H1 (cell line): ENCODE data around the gene AK8. TPM values are rescaled to one million over a fixed set of nuclear protein-coding genes. Genes with fewer than 3 reads are reported as not detected.

Source experiments
- ASH2L ChIP-seq: fragments of 200-600, 300-600 bp; sonication (generic); IDR thresholded peaks from one replicate; pipeline ENCODE4 v1.7.1; 2017; ENCODE audit warnings: low read length
- EP300 ChIP-seq, 2 experiments: IDR thresholded peaks; 1 replicate in 1 of 2; 2 replicates in 1 of 2; pipeline ENCODE4 v1.6.1; 2011 to 2012; ENCODE audit warnings: low read depth in 2 of 2, low read length in 2 of 2, mild to moderate bottlenecking in 2 of 2, borderline replicate concordance in 1 of 2, inconsistent platforms in 1 of 2, moderate library complexity in 1 of 2
- GABPA ChIP-seq: IDR thresholded peaks from 2 replicates; pipeline ENCODE4 v1.6.1; 2011; ENCODE audit warnings: mild to moderate bottlenecking, low read length, moderate library complexity, borderline replicate concordance; ENCODE audit not compliant: insufficient read depth
- HDAC6 ChIP-seq: IDR thresholded peaks from one replicate; pipeline ENCODE4 v1.7.1; 2012; ENCODE audit warnings: low read depth, mild to moderate bottlenecking, inconsistent platforms, low read length, moderate library complexity
- JUN ChIP-seq: IDR thresholded peaks from 2 replicates; pipeline ENCODE4 v1.6.1; 2011; ENCODE audit warnings: low read depth, mild to moderate bottlenecking, improper control_type of control experiment, low read length
- KDM4A ChIP-seq: IDR thresholded peaks from one replicate; pipeline ENCODE4 v1.7.1; 2012; ENCODE audit warnings: low read depth, mild to moderate bottlenecking, moderate library complexity, low read length, inconsistent platforms; ENCODE audit not compliant: severe bottlenecking
- PHF8 ChIP-seq: fragments of 200-600 bp; sonication (generic); conservative IDR thresholded peaks from 2 replicates; pipeline ENCODE4 v1.7.1; 2012; ENCODE audit warnings: low read depth, mild to moderate bottlenecking, inconsistent platforms, low read length, moderate library complexity
- POLR2A ChIP-seq, 2 experiments: IDR thresholded peaks; 1 replicate in 1 of 2; 2 replicates in 1 of 2; pipeline ENCODE4 v1.6.1; 2011; ENCODE audit warnings: low read depth in 2 of 2, low read length in 2 of 2, mild to moderate bottlenecking in 2 of 2; ENCODE audit errors: control extremely low read depth in 1 of 2
- RBBP5 ChIP-seq: IDR thresholded peaks from 2 replicates; pipeline ENCODE4 v1.7.1; 2012; ENCODE audit warnings: low read depth, mild to moderate bottlenecking, inconsistent platforms, low read length, moderate library complexity, borderline replicate concordance
- SIX5 ChIP-seq: IDR thresholded peaks from 2 replicates; pipeline ENCODE4 v1.6.1; 2011; ENCODE audit warnings: mild to moderate bottlenecking, low read depth, low read length
- SP1 ChIP-seq: IDR thresholded peaks from 2 replicates; pipeline ENCODE4 v1.6.1; 2011; ENCODE audit warnings: low read depth, low read length
- SUZ12 ChIP-seq: fragments of 200-600 bp; sonication (generic); IDR thresholded peaks from 2 replicates; pipeline ENCODE4 v1.6.1; 2012; ENCODE audit warnings: mild to moderate bottlenecking, inconsistent platforms, low read length, moderate library complexity, mixed read lengths
- TAF1 ChIP-seq: IDR thresholded peaks from 2 replicates; pipeline ENCODE4 v1.6.1; 2011; ENCODE audit warnings: mild to moderate bottlenecking, low read depth, low read length
- TAF7 ChIP-seq: optimal IDR thresholded peaks from 2 replicates; pipeline ENCODE3; 2011; ENCODE audit warnings: low read depth, mild to moderate bottlenecking, inconsistent platforms, low read length, moderate library complexity, borderline replicate concordance
- TBP ChIP-seq: IDR thresholded peaks from 2 replicates; pipeline ENCODE4 v1.6.1; 2011; ENCODE audit warnings: low read depth, low read length, improper control_type of control experiment
- TCF12 ChIP-seq: IDR thresholded peaks from 2 replicates; pipeline ENCODE4 v1.6.1; 2011; ENCODE audit warnings: low read depth, mild to moderate bottlenecking, low read length
- TEAD4 ChIP-seq: IDR thresholded peaks from 2 replicates; pipeline ENCODE4 v1.6.1; 2012; ENCODE audit warnings: low read depth, low read length, inconsistent platforms, mixed read lengths
- YY1 ChIP-seq: IDR thresholded peaks from 2 replicates; pipeline ENCODE4 v1.6.1; 2011; ENCODE audit warnings: low read depth, mild to moderate bottlenecking, low read length
- polyA plus RNA-seq, 7 experiments: library from polyadenylated mRNA; depleted of rRNA in 3 of 7; stranded (reverse) in 5 of 7; unstranded in 2 of 7; fragments of >200 nt in 5 of 7; fragments of 200-250 nt in 2 of 7; gene quantifications; 1 replicate in 5 of 7; 2 replicates in 1 of 7; 4 replicates in 1 of 7; pipeline versions ENCODE4 v1.2.1 to v1.2.3, GENCODE V29; 2011 to 2013; ENCODE audit warnings: missing spikeins in 2 of 7, mixed read lengths in 2 of 7
- total RNA-seq: library from RNA; stranded (reverse); fragmentation: NEBNext Ultra II Directional; extraction: Animal tissue kit (Norgen Biotek cat#: 25700); gene quantifications from 2 replicates; pipeline ENCODE4 v1.2.1, GENCODE V29; 2021
- TF ChIP-seq, protein P1 (sequence below): IDR thresholded peaks from 2 replicates; pipeline ENCODE4 v1.6.1; 2012; ENCODE audit warnings: low read length, inconsistent platforms
- TF ChIP-seq, protein P2 (sequence below): IDR thresholded peaks from 2 replicates; pipeline ENCODE4 v1.6.1; 2011; ENCODE audit warnings: low read length, improper control_type of control experiment
- TF ChIP-seq, protein P3 (sequence below): IDR thresholded peaks from 2 replicates; pipeline ENCODE4 v1.6.1; 2012; ENCODE audit warnings: inconsistent platforms

Gene AK8
- total and polyA plus RNA-seq, 2 of the 8 experiments (the other 6 are each of a cell fraction or from before 2014, with no cell fraction given) = 0.35 to 0.48 TPM

DNA sequence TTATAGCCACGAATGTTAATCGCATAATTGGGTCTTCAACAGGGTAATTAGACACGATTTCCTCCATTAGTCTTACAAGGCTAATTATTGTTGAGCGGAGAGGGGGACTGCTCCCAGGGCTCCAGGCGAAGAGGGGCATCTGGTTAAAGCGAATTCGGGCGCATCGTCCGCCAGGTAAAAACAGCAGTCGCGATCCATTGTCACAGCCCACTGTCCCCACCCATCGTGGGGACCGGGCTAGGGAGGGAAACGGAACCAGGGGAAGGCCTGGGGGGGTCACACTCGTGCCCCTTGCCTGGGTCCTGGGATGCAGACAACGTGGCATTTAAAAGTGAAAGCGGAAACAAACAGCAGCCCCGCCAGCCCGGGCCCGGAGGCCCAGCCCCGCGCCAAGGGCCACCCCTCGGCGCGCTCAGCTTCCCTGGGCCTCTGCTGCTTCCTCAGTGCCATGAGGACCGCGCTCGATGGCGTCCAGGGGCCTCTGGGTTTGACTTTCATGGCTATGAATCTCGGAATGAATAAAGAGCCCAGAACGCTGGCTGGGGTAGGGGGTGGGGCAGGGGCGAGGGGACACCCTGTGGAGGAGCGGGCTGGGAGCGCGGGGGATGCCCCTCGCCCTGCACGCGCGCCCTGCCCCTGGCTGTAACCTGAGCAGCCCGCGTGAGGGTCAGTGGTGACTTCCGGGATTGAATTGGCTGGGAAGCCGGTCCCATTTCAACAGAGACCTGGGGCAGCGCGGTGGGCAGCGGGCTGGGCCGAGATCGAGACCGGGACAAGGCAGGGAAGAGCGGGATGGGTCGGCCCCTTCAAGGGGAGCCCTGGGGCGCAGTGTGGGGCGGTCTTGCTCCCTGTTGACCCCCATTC, 107.9 kb downstream of the AK8 start (continued):
- TF ChIP-seq JUN = no peak
- TF ChIP-seq TCF12 = no peak
- peak; percentile 80; the same call in 1 of the 2 replicates for TF ChIP-seq RBBP5
- 0 out of 2 replicates have a peak, but pooled peaks have one; percentile 5 for TF ChIP-seq SP1
- peak; percentile 42 for TF ChIP-seq TAF7
- no peak for TF ChIP-seq SUZ12
- TF ChIP-seq HDAC6 = no peak
- no peak for TF ChIP-seq TEAD4
- TF ChIP-seq GABPA = no peak
- TF ChIP-seq, protein P1, sequence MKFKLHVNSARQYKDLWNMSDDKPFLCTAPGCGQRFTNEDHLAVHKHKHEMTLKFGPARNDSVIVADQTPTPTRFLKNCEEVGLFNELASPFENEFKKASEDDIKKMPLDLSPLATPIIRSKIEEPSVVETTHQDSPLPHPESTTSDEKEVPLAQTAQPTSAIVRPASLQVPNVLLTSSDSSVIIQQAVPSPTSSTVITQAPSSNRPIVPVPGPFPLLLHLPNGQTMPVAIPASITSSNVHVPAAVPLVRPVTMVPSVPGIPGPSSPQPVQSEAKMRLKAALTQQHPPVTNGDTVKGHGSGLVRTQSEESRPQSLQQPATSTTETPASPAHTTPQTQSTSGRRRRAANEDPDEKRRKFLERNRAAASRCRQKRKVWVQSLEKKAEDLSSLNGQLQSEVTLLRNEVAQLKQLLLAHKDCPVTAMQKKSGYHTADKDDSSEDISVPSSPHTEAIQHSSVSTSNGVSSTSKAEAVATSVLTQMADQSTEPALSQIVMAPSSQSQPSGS = no peak
- TF ChIP-seq POLR2A (IDR thresholded peaks at IDR 0.05; ENCODE audit: control extremely low read depth in 1 of 2, low read depth in 2 of 2, low read length in 2 of 2) = peak in 1 of 2 experiments; percentile 50; a peak in 1 of 3 replicates
- TF ChIP-seq YY1 = 0 out of 2 replicates have a peak, but pooled peaks have one; percentile 31
- TF ChIP-seq ASH2L = peak; percentile 72
- TF ChIP-seq, protein P2, sequence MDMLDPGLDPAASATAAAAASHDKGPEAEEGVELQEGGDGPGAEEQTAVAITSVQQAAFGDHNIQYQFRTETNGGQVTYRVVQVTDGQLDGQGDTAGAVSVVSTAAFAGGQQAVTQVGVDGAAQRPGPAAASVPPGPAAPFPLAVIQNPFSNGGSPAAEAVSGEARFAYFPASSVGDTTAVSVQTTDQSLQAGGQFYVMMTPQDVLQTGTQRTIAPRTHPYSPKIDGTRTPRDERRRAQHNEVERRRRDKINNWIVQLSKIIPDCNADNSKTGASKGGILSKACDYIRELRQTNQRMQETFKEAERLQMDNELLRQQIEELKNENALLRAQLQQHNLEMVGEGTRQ = no peak
- peak; percentile 45; the same call in 1 of the 2 replicates for TF ChIP-seq TBP
- no peak for TF ChIP-seq EP300 (IDR thresholded peaks at IDR 0.05; ENCODE audit: borderline replicate concordance in 1 of 2, low read depth in 2 of 2, low read length in 2 of 2)
- TF ChIP-seq, protein P3, sequence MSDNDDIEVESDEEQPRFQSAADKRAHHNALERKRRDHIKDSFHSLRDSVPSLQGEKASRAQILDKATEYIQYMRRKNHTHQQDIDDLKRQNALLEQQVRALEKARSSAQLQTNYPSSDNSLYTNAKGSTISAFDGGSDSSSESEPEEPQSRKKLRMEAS = peak; percentile 46
- TF ChIP-seq KDM4A = peak; percentile 60
- TF ChIP-seq PHF8 = peak; percentile 48
- no peak for TF ChIP-seq SIX5
- peak; percentile 58 for TF ChIP-seq TAF1
